ENCODE measurements around the gene CBX2.

The CBX2 gene

GRCh38 chr17:79829004-79829403 lies 51.1 kb downstream of the CBX2 start:
- no peak for DNase-seq (ENCODE audit: low read depth)
- TF ChIP-seq CTCF (IDR thresholded peaks at IDR 0.05; ENCODE audit: control insufficient read depth, insufficient read depth, low read depth, low read length, missing control alignments) = no peak

GRCh38 chr17:79829457-79829856 lies 51.5 kb downstream of the CBX2 start:
- no peak for TF ChIP-seq CTCF (IDR thresholded peaks at IDR 0.05; ENCODE audit: control insufficient read depth, insufficient read depth, low read depth, low read length, missing control alignments)
- H3K4me3 ChIP-seq (ENCODE audit: control insufficient read depth, low read depth, low read length) = no peak overlapping the region
- DNase-seq (ENCODE audit: low read depth) = no peak

More at GRCh38 chr17:79829004-79829403, 51.1 kb downstream of the CBX2 start:
- no peak overlapping the region for H3K4me3 ChIP-seq (ENCODE audit: control insufficient read depth, low read depth, low read length)

GRCh38 chr17:79830303-79830702 lies 52.4 kb downstream of the CBX2 start:
- DNase-seq (ENCODE audit: low read depth) = no peak
- no peak overlapping the region for H3K4me3 ChIP-seq (ENCODE audit: control insufficient read depth, low read depth, low read length)
- TF ChIP-seq CTCF (IDR thresholded peaks at IDR 0.05; ENCODE audit: control insufficient read depth, insufficient read depth, low read depth, low read length, missing control alignments) = no peak

- TF ChIP-seq CTCF (IDR thresholded peaks at IDR 0.05; ENCODE audit: control insufficient read depth, insufficient read depth, low read depth, low read length, missing control alignments) = no peak
- H3K4me3 ChIP-seq (ENCODE audit: control insufficient read depth, low read depth, low read length) = no peak overlapping the region
- no peak for DNase-seq (ENCODE audit: low read depth)
These were observed 52.9 kb downstream of the CBX2 start for GRCh38 chr17:79830763-79831264.

GRCh38 chr17:79831265-79832217 lies 53.6 kb downstream of the CBX2 start:
- H3K4me3 ChIP-seq (ENCODE audit: control insufficient read depth, low read depth, low read length) = no peak overlapping the region
- DNase-seq (ENCODE audit: low read depth) = no peak
- TF ChIP-seq CTCF (IDR thresholded peaks at IDR 0.05; ENCODE audit: control insufficient read depth, insufficient read depth, low read depth, low read length, missing control alignments) = no peak

GRCh38 chr17:79832218-79833109 lies 54.5 kb downstream of the CBX2 start:
- no peak for DNase-seq (ENCODE audit: low read depth)
- H3K4me3 ChIP-seq (ENCODE audit: control insufficient read depth, low read depth, low read length) = no peak overlapping the region
- TF ChIP-seq CTCF (IDR thresholded peaks at IDR 0.05; ENCODE audit: control insufficient read depth, insufficient read depth, low read depth, low read length, missing control alignments) = no peak
